HG02885 (cell line): ENCODE results near the gene TTC28.
"Not testable (repeated sequence)": the region's sequence is repeated elsewhere in the genome, so short reads cannot be mapped to it uniquely, and the experiment has no call there.

ENCODE experiments used
- ATAC-seq: cut with Tn5 transposase; IDR thresholded peaks from one replicate; pipeline ENCODE4 v1.9.1; 2021; ENCODE audit warnings: mild to moderate bottlenecking; ENCODE audit not compliant: unreplicated experiment, poor library complexity

TTC28 gene

GRCh38 chr22:28678778-28679610 is 646 bp downstream of the TTC28 start:
- ATAC-seq = not testable (repeated sequence)

DNA sequence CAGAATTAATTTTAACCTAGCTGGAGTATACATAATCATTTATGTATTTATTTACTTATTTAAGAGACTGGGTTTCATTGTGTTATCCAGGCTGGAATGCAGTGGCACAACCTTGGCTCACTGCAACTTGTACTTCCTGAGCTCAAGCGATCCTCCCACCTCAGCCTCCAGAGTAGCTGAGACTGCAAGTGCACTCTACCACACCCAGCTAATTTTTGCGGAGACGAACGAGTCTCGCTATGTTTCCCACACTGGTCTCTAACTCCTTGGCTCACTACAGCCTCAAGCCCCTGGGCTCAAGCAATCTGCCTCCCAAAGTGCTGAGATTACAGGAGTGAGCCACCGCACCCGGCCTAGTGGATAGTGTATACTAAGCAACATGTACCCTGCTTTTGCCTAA is 1.5 kb downstream of the TTC28 start:
- ATAC-seq = not testable (repeated sequence)

DNA sequence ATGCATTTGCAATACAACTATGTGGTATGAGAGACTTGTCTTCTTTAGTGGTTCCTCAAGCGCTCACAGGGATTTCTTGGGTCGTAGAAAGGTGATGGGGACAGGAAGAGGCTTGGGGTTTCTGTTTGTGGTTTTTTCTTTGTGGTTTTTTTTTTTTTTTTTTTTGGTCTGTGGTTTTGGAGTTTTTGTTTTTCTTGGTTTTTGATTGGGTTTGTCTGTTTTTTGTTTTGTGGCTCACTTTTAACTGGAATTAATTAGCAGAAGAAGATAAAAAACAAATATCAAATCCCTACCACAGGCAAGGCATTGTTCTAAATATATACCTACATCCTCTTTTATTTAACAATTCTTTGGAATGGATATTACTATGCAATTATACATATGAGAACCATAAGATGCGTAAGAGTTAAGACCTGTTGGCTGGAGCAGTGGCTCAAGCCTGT is 5.5 kb downstream of the TTC28 start:
- ATAC-seq = no peak

DNA sequence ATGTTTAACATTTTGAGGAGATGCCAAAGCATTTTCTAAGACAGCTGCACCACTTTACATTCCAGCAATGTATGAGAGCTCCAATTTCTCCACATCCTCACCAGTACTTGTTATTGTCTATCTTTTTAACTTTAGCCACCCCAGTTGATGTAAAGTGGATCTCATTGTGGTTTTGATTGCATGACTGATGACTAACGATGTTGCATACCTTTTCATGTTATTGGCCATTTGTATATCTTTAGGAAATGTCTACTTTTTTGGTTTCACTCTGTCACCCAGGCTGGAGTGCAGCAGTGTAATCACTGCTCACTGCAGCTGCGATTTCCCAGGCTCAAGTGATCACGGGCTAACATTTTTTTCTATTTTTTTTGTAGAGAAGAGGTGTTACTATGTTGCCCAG is 8.9 kb downstream of the TTC28 start:
- no peak for ATAC-seq

- no peak for ATAC-seq
Observed at GRCh38 chr22:28670161-28670560, 9.5 kb downstream of the TTC28 start.

DNA sequence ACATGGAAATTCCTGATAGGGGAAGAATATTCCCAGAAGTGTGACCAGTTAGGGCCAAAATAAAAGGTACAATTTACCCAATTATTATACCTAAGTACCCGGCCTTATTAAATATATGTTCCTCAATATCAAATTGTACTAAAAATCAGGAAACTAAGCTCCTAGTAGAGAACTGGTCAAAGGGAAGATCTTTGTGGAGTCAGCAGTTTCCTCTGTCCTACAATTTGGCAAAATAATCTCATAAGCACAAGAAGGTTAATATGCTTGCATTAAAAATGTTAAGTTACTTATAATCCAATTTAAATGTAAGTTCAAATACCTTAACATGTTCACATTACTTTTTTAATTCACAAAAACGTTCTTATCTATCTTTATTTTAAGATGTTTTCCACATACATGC is 10.3 kb downstream of the TTC28 start:
- no peak for ATAC-seq

- ATAC-seq = not testable (repeated sequence)
Observed at GRCh38 chr22:28663569-28663942, 16.1 kb downstream of the TTC28 start.

DNA sequence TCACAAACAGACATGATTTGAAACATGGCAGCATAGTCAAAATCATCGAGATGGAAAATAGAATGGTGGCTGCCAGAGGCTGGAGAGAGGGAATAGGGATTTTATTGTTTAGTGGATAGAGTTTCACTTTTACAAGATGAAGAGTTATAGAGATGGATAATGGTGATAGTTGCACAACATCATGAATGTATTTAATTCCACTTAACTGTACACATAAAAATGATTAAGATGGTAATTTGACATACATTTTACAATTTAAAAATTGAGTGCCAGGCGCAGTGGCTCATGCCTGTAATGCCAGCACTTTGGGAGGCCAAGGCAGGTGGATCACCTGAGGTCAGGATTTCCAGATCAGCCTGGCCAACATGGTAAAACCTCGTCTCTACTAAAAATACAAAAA is 21.2 kb downstream of the TTC28 start:
- ATAC-seq = no peak

DNA sequence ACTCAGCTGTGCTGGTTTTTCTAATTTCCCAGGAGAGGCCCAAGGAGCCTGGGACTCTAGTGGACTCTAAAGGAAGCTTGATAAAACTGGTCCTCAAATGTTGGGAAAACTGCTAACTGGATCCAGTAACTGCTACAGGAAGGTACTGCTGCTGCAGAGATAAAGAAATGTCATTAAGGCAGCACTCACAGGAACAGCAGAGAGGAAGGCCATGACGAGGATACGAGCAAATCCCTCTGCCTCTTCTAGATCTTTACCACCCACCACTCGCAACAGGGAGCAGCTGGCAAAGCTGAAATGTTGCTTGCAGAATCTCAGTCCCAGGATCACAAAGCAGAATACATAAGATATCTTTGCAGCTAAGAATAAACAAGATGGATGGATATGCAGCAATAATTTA is 23.5 kb downstream of the TTC28 start:
- no peak for ATAC-seq

GRCh38 chr22:28650463-28650862 is 29.2 kb downstream of the TTC28 start:
- ATAC-seq = no peak

DNA sequence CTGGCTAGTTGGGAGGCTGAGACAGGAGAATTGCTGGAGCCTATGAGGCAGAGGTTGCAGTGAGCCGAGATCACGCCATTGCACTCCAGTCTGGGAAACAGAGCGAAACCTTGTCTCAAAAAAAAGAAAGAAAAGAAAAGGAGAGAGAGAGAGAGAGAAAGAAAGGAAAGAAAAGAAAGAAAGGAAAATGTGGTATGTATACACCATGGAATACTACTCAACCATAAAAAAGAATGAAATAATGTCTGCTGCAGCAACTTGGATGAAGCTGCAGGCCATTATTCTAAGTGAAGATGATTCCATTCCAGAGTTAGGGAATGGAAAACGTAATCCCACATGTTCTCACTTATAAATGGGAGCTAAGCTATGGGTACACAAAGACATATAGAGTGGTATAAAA is 30.8 kb downstream of the TTC28 start:
- no peak for ATAC-seq

DNA sequence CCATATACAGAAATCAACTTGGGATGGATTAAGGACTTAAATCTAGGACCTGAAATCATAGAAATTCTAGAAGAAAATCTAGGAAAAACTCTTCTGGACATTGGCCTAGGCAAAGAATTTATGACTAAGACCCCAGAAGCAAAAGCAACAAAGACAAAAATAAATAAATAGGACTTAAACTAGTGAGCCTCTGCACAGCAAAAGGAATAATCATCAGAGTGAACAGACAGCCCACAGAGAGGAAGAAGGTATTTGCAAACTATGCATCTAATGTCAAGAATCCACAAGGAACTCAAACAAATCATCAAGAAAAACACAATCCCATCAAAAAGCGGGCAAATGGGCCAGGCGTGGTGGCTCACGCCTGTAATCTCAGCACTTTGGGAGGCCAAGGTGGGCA is 32.4 kb downstream of the TTC28 start:
- no peak for ATAC-seq

DNA sequence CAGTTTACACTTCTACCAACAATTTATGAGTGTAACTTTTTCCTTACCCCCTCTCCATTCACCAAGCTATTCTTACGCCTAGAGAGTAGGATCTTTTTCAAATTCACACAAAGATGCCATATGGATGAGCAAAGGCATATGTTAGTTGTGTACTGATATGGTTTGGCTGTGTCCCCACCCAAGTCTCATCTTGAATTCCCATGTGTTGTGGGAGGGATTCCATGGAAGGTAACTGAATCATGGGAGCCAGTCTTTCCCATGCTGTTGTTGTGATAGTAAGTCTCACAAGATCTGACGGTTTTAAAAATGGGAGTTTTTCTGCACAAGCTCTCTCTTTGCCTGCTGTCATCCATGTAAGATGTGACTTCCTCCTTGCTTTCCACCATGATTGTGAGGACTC is 40.3 kb downstream of the TTC28 start:
- ATAC-seq = no peak

DNA sequence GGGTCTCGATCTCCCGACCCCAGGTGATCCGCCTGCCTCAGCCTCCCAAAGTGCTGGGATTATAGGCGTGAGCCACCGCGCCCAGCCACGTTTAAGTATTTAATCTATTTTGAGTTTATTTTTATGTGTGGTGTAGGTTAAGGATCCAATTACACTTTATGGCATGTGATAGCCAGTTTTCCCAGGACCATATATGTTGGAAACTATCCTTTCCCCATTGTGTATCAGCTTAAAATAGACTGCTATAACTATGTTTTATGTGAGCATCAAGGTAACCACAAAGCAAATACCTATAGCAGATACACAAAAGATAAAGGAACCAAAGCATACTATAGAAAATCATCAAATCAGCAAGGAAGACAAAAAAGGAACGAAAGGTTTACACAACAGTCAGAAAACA is 42.4 kb downstream of the TTC28 start:
- ATAC-seq = no peak

DNA sequence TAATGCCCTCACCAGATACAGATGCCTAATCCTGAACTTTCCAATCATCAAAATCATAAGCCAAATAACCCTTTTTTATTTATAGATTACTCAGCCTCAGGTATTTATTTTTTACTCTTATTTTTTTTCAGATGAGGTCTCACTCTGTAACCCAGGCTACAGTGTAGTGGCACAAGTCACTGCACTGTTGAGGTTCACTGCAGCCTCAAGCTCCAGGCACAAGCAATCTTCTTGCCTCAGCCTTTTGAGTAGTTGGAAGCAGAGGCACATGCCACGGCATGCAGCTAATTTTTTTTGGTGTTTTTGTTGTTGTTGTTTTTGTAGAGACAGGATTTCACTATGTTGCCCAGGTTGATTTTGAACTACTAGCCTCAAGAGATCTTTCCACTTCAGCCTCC is 49.5 kb downstream of the TTC28 start:
- ATAC-seq = no peak

- no peak for ATAC-seq
Observed at GRCh38 chr22:28629420-28630176, 50.0 kb downstream of the TTC28 start.

- no peak for ATAC-seq
Observed at GRCh38 chr22:28628766-28629165, 50.9 kb downstream of the TTC28 start.

GRCh38 chr22:28627791-28628190 is 51.8 kb downstream of the TTC28 start:
- no peak for ATAC-seq

- no peak for ATAC-seq
Observed at GRCh38 chr22:28620244-28620922, 59.3 kb downstream of the TTC28 start.

DNA sequence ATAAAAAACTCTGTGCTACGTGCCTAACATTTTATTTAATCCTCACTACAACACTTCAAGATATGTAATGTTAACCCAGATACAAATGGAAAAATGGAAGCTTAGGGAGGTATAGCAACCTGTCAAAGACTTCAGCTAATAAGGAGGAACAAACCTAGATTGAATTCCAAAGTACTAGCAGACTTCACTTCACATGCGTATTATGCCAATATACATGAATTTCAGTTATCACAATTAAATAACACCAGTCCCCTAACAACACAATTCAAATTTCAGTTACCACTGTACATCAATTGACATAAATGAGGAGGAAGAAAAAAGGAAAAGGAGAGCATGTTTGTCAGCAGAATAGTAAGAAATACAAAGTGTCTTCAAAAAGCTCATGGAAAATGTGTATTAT is 60.4 kb downstream of the TTC28 start:
- no peak for ATAC-seq

DNA sequence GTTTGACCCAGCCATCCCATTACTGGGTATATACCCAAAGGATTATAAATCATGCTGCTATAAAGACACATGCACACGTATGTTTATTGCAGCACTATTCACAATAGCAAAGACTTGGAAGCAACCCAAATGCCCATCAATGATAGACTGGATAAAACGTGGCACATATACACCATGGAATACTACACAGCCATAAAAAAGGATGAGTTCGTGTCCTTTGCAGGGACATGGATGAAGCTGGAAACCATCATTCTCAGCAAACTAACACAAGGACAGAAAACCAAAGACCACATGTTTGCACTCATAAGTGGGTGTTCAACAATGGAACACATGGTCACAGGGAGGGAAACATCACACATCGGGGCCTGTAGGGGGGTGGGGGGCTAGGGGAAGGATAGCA is 64.2 kb downstream of the TTC28 start:
- ATAC-seq = not testable (repeated sequence)
